Muscle of leg (tissue), 11 donors: ENCODE results near the gene CAMTA1. TPM values are rescaled to one million over a fixed set of nuclear protein-coding genes. Genes with fewer than 3 reads are reported as not detected.

ENCODE experiments used
- DNase-seq: peaks from one replicate; pipeline ENCODE4 v3.0.0; 2013
- H3K27ac ChIP-seq: one replicate; pipeline ENCODE4 v1.5.1; 2013; ENCODE audit warnings: mild to moderate bottlenecking, low read length, control low read depth
- H3K27me3 ChIP-seq: one replicate; pipeline ENCODE4 v1.6.1; 2013; ENCODE audit warnings: low read length; ENCODE audit not compliant: control insufficient read depth, insufficient read depth
- H3K36me3 ChIP-seq: one replicate; pipeline ENCODE4 v1.6.1; 2013; ENCODE audit warnings: low read length; ENCODE audit not compliant: control insufficient read depth, insufficient read depth
- H3K4me1 ChIP-seq: one replicate; pipeline ENCODE4 v1.6.1; 2013; ENCODE audit warnings: low read length; ENCODE audit not compliant: control insufficient read depth, insufficient read depth
- H3K4me3 ChIP-seq: one replicate; pipeline ENCODE4 v1.5.1; 2013; ENCODE audit warnings: low read length, control low read depth
- H3K9me3 ChIP-seq: replicated peaks from 2 replicates; pipeline ENCODE4 v1.6.1; 2013; ENCODE audit warnings: low read depth, low read length; ENCODE audit not compliant: control insufficient read depth
- WGBS: methylation state at CpG from one replicate; pipeline ENCODE4 v1.1.5; 2013; ENCODE audit warnings: missing lambda C conversion rate; ENCODE audit not compliant: insufficient coverage; 5-methylcytosine and 5-hydroxymethylcytosine counted together
- polyA plus RNA-seq, 8 donors: library from polyadenylated mRNA; unstranded; fragments of 120-200 nt; gene quantifications; one replicate each; pipeline versions ENCODE4 v1.2.1 to v1.2.3, GENCODE V29; 2013; ENCODE audit warnings: inconsistent platforms in 1 of 8, low replicate concordance in 1 of 8; ENCODE audit not compliant: insufficient read length in 8 of 8, insufficient read depth in 1 of 8
- total RNA-seq: library from RNA; stranded (reverse); fragments of 120-200 nt; gene quantifications from one replicate; pipeline ENCODE4 v1.2.4, GENCODE V29; 2013

CAMTA1 gene
- total and polyA plus RNA-seq, 9 donors = 36.4 to 56.4 (median 47.7) TPM

DNA sequence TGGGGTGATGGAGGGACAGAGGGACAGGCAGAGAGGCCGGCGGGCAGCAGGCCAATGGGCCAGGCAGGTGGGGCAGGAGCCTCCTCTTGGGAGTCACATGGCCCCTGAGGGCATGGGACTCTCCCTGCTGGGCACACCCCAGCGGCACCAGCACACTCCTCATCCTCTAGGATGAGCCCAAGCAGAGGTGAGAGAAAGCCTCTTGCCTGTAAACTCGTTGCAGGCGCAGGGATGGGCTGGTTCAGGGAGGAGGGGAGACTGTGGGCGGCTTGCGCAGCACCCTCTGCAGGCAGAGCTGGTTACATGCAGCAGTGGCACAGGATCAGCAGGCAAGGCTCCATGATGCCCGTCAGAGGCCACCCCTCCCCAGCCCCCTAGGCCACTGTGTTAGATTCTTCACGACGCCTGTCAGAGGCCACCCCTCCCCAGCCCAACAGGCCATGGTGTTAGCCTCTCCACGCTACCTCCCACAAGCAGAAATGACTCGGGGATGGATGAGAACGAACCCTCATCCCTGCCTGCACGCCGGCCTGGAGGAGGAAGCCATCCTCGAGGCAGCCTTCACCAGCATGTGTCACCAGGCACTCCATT is 776.2 kb downstream of the CAMTA1 start:
- Histone ChIP-seq H3K4me3 (no peak overlapping the region), H3K27me3 (no peaks in the 10 kb centered on the region), H3K4me1 (peaks cover 12% of the 10 kb centered on the region), H3K9me3 (no peaks in the 10 kb centered on the region), H3K27ac (no peak overlapping the region), H3K36me3 (no peaks in the 10 kb centered on the region)
- WGBS = 70% methylated on average over 13 of the region's 16 CpGs
- no peak for DNase-seq

DNA sequence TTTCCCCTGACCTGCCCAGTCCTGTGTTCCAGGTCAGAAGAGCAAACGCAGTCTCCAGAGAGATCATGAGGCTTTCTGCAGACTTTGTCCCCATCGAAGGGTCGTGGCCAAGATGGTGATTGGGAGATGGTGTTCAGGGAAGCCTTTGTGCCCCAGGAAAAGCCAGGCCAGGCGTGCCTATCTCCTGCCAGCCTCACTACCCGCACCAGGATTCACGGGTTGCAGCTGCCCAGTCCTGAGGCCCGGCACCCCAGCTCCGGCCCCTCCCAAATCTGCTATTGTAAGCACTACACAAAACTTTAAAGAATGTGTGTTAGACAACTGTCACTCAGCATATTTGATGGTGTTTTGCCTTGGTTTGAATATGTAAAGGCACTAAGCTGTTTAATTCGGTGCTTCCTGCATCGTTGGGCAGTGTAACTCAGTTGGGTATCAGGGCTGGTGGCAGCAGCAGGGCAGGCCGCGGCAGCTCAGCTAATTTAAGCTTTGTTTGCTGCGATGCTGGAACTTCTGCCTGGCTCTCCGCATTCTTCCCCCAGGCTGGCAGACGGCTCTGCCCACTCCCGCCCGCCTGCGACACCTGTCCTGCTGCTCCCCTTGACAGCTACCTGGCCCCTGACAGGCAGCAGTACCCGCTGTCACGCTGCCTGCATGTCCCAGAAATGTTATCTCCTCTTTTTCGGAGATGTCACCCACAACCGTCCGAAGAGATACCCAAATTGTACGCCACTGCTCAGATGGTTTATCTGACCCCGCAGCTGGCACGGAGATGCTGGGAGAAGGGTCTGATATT is 776.9 kb downstream of the CAMTA1 start:
- Histone ChIP-seq H3K4me3 (no peak overlapping the region), H3K4me1 (peaks cover 12% of the 10 kb centered on the region), H3K27me3 (no peaks in the 10 kb centered on the region), H3K36me3 (no peaks in the 10 kb centered on the region), H3K27ac (no peak overlapping the region), H3K9me3 (no peaks in the 10 kb centered on the region)
- 76% methylated on average over 22 of the region's 26 CpGs for WGBS
- no peak for DNase-seq

DNA sequence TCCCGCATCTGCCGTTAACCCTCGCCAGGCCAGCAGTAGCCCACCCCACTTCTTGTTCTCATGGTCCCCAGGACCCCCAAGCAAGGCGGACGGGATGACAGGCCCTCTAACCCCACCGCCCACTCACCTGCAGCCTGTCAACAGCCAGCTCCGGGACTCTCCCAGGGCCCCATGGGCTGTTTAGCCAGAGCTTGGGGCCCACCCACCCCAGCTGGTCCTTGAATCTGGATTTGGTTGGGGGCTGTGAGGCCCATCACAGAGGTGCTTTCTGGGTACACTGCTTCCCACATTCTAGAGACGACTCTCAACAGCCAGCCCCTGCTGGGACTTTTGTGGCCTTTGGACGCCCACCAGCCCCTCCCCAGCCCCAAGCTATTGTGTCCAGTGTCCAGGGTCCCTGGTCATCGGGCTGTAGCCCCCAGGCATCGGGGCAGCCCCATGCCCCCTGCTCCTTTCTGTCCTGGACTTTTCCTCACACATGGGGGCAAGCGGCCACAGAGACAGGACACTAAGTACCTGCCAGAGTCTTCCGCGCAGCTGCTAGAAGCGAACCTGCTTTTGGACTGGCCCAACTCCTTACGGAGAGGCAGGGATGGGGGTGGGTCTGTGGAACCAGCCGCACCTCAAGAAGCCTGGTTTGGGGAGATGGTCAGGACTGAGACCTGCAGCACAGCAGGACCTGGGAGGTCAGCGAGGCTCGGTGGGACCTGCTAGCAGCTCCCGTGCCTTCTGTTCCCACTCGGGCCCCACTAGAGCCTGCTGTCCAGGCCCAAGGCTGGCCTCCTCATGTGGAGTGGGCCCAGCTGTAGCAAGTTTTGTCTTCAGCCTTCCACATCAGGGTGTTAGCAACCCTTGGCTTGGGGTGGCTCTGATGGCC is 777.7 kb downstream of the CAMTA1 start:
- Histone ChIP-seq H3K27me3 (no peaks in the 10 kb centered on the region), H3K27ac (no peak overlapping the region), H3K4me1 (peaks cover 6% of the 10 kb centered on the region), H3K36me3 (no peaks in the 10 kb centered on the region), H3K9me3 (no peaks in the 10 kb centered on the region), H3K4me3 (no peak overlapping the region)
- no peak for DNase-seq
- WGBS = 87% methylated on average over 14 of the region's 21 CpGs

DNA sequence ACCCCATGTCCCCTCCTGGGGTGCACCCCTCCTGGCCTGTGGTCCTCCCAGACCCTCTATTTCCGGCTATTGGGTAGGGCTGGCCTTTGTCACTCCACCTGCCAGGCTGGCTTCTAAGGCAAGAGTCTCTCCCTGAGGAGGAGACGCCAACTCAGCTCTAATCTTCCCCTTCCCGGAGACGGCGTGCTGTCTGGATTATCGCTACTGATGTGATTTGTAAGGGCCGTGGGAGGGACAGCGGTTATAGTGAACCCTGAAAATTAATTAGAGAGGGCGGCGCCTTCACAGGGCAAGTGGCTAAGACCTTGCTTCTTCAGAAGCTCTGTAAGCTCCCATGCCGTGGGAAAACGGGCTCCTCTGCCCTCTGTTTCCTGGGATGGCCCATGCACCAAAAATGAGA is 778.9 kb downstream of the CAMTA1 start:
- Histone ChIP-seq H3K4me3 (no peak overlapping the region), H3K4me1 (no peaks in the 10 kb centered on the region), H3K9me3 (no peaks in the 10 kb centered on the region), H3K27me3 (no peaks in the 10 kb centered on the region), H3K36me3 (no peaks in the 10 kb centered on the region), H3K27ac (no peak overlapping the region)
- 72% methylated on average over 10 of the region's 12 CpGs for WGBS
- no peak for DNase-seq

DNA sequence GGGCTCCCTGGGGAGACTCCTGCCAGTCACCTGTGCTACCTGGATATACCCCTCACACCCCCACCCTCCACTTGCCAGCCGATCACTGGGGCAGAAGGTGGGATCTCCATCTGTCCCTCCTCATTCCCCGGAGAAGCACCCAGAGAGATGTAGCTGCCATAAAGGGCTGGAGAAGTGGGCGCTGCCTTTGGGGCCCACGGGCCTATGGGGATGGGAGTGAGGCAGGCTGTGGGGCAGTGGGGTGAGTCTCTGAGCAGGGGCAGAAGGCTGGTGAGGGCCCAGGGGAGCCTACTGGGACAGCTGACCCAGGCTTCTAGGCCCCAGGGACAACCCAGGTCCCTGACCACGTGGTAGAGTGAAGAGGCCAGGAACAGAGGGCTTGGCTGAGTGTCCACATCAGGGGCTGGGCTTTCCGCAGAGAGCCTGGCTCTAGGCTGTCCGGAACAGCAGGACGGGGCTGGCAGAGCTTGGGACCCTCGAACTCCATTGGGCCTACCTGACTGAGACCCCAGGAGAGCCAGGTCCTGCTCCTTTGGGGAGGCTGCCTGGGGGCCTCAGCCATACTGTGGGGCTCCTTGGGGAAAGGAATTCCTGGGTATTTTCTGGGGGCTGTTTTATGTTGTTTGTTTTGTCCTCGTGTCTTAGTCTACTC is 780.0 kb downstream of the CAMTA1 start:
- H3K4me3 ChIP-seq = no peak overlapping the region
- 85% methylated on average over 8 of the region's 10 CpGs for WGBS

DNA sequence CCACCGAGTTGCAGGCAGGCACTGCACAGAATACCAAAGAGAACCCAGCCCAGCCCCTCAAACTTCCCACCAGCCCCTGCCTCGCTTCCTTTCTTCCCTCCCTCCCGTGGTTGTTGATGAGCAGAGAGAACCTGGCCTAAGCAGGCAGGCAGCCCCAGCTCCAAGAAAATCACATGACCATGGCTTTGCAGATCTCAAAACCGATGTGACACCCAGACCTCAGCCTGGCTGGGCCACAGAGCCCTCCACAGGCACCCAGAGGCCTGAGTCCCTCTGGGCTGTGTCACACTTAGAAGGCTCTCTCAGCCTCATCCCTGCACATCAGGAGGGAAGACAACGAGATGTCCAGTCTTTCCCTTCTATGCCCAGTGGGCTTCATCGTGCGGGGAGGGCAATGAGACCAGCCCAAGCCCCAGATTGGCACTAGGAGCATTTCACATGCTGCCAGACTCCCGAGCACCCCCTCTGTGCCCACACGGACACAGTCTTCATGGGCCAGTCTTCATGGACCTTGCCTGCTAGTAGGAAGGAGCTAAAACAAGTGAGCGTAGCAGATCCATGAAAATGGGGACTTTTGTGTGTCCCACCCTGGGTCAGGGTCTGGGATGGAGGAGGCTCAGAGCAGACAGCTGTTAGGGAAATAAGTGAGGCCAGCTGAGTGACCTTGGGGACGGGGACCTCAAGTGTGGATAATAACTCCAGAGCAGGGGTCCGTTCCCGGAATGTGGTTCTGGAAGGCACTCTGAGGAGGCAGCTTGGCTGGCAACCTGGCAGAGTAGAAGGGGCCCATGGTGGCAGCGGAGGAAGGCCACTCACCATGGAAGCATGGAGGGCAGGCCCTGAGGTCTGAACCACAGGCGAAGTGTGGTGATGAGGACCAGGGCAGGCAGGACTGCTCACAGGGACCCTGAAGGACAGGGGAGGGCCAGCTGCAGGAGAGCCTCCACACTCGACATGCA is 781.4 kb downstream of the CAMTA1 start:
- 87% methylated on average over 14 of the region's 16 CpGs for WGBS
- Histone ChIP-seq H3K9me3 (no peaks in the 10 kb centered on the region), H3K27ac (no peak overlapping the region), H3K36me3 (no peaks in the 10 kb centered on the region), H3K4me1 (no peaks in the 10 kb centered on the region), H3K27me3 (no peaks in the 10 kb centered on the region), H3K4me3 (no peak overlapping the region)
- no peak for DNase-seq

More for the DNA sequence above, 780.0 kb downstream of the CAMTA1 start:
- Histone ChIP-seq H3K36me3 (no peaks in the 10 kb centered on the region), H3K9me3 (no peaks in the 10 kb centered on the region), H3K4me1 (no peaks in the 10 kb centered on the region), H3K27me3 (no peaks in the 10 kb centered on the region), H3K27ac (no peak overlapping the region)
- no peak for DNase-seq

DNA sequence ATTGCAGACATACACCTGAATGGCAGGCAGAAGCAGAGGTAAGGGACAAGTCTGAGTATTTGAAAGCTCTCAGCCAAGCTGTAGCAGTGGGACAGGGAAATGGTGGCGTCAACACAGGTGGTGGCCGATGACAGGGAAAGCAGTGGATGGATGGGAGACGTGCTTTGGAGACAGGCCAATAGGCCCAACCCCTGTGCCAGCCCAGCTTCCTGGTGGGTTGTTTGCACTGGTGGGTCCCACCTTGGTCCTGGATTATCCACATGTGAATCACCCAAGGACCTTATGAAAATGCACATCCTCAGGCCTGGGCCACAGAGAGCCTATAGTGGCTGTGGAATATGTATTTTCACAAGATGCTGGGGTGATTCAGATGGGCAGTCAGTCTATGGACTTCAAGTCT is 782.1 kb downstream of the CAMTA1 start:
- Histone ChIP-seq H3K36me3 (no peaks in the 10 kb centered on the region), H3K4me3 (no peak overlapping the region), H3K4me1 (no peaks in the 10 kb centered on the region), H3K27ac (no peak overlapping the region), H3K27me3 (no peaks in the 10 kb centered on the region), H3K9me3 (no peaks in the 10 kb centered on the region)
- no peak for DNase-seq
- WGBS = 79% methylated on average over 3 of the region's 3 CpGs

DNA sequence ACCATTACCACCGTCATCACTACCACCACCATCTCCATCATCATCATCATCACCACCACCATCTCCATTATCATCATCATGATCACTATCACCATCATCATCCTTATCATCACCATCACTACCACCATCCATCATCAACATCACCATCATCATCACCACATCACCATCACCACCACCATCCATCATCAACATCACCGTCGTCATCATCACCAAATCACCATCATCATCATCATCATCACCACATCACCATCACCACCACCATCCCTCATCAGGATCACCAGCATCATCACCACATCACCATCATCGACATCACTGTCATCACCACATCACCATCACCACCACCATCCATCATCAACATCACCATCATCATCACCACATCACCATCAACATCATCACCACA is 782.8 kb downstream of the CAMTA1 start:
- no peak overlapping the region for H3K4me3 ChIP-seq
- no peaks in the 10 kb centered on the region for H3K9me3 ChIP-seq
- WGBS = 92% methylated on average over 3 of the region's 4 CpGs
- H3K36me3 ChIP-seq = no peaks in the 10 kb centered on the region
- no peak for DNase-seq
- peaks cover 2% of the 10 kb centered on the region for H3K27me3 ChIP-seq
- no peak overlapping the region for H3K27ac ChIP-seq
- H3K4me1 ChIP-seq = no peaks in the 10 kb centered on the region

DNA sequence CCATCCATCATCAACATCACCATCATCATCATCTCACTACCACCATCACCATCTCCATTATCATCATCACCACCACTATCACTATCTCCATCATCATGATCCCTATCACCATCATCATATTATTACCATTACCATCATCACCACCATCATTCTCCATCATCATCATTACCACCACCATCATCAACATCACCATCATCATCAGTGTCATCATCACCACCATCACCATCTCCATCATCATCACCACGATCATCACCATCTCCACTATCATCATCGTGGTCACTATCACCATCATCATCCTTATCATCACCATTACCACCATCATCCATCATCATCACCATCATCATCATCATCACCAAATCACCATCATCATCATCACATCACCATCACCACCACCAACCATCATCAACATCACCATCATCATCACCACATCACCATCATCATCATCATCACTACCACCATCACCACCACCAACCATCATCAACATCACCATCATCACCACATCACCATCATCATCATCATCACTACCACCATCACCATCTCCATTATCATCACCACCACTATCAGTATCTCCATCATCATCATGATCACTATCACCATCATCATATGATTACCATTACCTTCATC is 783.8 kb downstream of the CAMTA1 start:
- Histone ChIP-seq H3K9me3 (no peaks in the 10 kb centered on the region), H3K27me3 (peaks cover 8% of the 10 kb centered on the region), H3K27ac (no peak overlapping the region), H3K4me1 (no peaks in the 10 kb centered on the region), H3K4me3 (no peak overlapping the region), H3K36me3 (no peaks in the 10 kb centered on the region)
- 96% methylated on average over 2 of the region's 2 CpGs for WGBS
- no peak for DNase-seq
